ENCODE measurements around the gene XRRA1.

Gene XRRA1

DNA sequence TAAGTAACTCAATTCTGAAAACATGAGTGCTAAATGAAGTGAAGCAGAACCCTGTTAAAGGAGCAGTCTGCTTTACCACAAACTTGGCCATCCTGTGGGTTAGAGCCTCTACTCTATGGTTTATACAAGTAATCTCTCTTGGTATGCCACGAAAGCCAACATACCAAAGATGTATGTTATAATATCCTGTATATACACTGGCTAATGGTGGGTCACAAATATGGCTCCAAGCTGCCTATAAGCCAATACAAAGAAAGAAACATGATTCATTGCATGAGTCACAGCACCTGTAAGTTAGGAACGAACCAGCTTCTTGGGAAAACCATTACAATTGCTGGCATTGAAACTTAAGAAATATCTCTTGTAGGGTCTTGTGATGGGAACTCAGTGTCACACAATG, 16.1 kb downstream of the XRRA1 start:
- Histone ChIP-seq H3K36me3 (peaks cover 15 to 64% (median 32%) of the 10 kb centered on the region in 3 donors), H3K4me1 (no peaks in the 10 kb centered on the region), H3K4me3 (no peak overlapping the region), H3K27me3 (no peaks in the 10 kb centered on the region), H3K9me3 (no peaks in the 10 kb centered on the region), H3K27ac (no peak overlapping the region)
- DNase-seq: no peak
- TF ChIP-seq, protein P1, sequence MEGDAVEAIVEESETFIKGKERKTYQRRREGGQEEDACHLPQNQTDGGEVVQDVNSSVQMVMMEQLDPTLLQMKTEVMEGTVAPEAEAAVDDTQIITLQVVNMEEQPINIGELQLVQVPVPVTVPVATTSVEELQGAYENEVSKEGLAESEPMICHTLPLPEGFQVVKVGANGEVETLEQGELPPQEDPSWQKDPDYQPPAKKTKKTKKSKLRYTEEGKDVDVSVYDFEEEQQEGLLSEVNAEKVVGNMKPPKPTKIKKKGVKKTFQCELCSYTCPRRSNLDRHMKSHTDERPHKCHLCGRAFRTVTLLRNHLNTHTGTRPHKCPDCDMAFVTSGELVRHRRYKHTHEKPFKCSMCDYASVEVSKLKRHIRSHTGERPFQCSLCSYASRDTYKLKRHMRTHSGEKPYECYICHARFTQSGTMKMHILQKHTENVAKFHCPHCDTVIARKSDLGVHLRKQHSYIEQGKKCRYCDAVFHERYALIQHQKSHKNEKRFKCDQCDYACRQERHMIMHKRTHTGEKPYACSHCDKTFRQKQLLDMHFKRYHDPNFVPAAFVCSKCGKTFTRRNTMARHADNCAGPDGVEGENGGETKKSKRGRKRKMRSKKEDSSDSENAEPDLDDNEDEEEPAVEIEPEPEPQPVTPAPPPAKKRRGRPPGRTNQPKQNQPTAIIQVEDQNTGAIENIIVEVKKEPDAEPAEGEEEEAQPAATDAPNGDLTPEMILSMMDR (IDR thresholded peaks at IDR 0.05): no peak
- intact Hi-C loops (cut with DNase I; ENCODE audit: low total_unique reads): loop anchor here (10.0 kb wide), 1 partner anchor 302 kb away; no protein-coding TSS in a partner anchor

DNA sequence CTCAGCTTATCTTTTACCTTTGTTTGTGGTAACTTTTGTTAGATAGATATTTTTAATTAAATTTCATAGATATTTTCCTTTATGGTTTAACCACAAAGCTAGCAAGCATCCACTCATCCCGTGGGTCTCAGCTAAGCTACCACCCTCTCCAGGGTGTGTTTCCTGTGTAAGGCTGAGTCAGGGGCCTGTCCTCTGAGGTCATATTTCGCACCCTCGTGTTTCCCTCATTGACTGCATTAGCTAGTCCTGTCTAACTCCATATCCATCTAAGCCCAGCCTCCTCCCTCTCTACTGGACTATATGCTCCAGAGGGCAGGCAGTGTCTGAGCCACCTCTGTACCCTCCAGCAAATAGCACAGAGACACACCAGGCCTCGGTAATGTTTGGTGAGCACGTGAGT, 16.7 kb downstream of the XRRA1 start:
- no peak for DNase-seq
- H3K4me1 ChIP-seq: no peaks in the 10 kb centered on the region
- no peaks in the 10 kb centered on the region for H3K9me3 ChIP-seq
- TF ChIP-seq, protein P1 (IDR thresholded peaks at IDR 0.05): no peak
- no peak overlapping the region for H3K27ac ChIP-seq
- H3K4me3 ChIP-seq: no peak overlapping the region
- H3K36me3 ChIP-seq: peaks cover 15 to 64% (median 32%) of the 10 kb centered on the region in 3 donors
- intact Hi-C loops (cut with DNase I; ENCODE audit: low total_unique reads): loop anchor here (10.0 kb wide), 1 partner anchor 303 kb away; no protein-coding TSS in a partner anchor
- H3K27me3 ChIP-seq: no peaks in the 10 kb centered on the region

DNA sequence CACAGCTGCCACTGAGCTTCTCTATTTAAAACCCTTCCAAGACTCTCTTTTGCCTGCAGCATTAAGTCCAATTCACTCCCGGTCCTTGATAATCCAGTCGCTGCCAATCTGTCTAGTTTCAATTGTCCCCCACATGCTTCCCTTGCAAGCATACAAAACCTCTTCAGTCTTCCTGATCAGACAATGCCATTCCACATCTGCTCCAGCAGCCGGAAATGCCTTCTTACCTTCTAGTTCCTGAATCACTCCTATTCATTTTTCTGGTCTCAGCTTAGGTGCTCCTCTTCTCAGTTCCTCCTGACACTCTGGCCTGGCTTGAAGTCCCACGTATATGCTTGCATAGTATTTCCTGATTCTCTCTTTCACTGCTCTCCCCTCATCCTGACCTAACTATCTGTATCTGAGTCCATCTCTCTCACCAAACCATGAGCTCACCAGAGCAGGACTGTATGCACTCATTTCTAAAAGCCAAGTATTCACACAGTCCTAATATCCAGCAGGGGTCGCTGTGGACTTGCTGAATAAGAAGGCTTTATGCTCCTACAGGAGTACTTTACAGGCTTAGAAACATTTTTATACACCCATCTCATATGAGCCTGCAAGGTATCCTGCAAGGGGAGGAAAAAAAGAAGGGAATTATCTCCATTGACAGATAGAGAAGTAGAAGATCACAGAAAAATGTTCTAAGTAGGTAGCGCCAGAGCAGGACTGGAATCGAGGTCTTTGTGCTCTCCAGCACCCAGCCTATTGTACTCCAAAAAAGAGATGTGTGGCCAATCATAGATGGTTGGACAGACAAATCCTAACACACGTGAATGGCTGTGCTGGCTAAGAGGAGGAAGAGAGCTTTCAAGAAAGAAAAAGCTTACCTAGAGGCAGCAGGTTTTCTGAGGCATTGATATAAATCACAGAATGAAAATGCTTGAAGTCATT, 19.2 kb downstream of the XRRA1 start:
- H3K9me3 ChIP-seq: no peaks in the 10 kb centered on the region
- intact Hi-C loops (cut with DNase I; ENCODE audit: low total_unique reads): loop anchor here (5.0 to 10.0 kb wide), 3 partner anchors 103 to 325 kb away; no protein-coding TSS in a partner anchor

DNA sequence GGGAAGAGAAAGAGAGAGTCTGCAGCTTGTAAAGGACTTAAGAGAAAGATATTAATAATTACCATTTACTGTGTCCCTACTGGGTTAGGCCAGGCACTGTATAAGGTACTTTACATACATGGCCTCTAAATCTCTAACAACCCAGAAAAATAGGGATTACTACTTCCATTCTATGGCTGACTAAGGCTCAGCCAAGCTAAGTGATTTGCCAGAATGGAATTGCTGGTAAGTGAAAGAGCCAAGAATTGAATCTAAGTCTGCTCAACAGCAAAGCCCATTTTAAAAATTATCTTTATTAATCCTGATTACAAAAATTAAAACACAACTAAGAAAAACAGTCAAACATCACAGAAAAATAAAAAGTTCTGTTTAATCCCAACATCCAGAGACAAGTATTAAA, 21.4 kb downstream of the XRRA1 start:
- Histone ChIP-seq H3K9me3 (no peaks in the 10 kb centered on the region), H3K36me3 (peaks cover 0 to 29% (median 5%) of the 10 kb centered on the region in 3 donors), H3K27me3 (no peaks in the 10 kb centered on the region), H3K4me1 (peaks cover 0 to 9% (median 0%) of the 10 kb centered on the region in 4 donors), H3K27ac (no peak overlapping the region), H3K4me3 (no peak overlapping the region)
- TF ChIP-seq, protein P1 (IDR thresholded peaks at IDR 0.05): no peak
- intact Hi-C loops (cut with DNase I; ENCODE audit: low total_unique reads): loop anchor here (5.0 to 10.0 kb wide), 2 partner anchors 105 to 327 kb away; no protein-coding TSS in a partner anchor
- no peak for DNase-seq

More for the DNA sequence above, 19.2 kb downstream of the XRRA1 start:
- H3K27me3 ChIP-seq: no peaks in the 10 kb centered on the region
- peaks cover 5 to 44% (median 9%) of the 10 kb centered on the region in 3 donors for H3K36me3 ChIP-seq
- DNase-seq: peak; percentile 67 to 71
- H3K4me1 ChIP-seq: no peaks in the 10 kb centered on the region
- H3K27ac ChIP-seq: no peak overlapping the region
- H3K4me3 ChIP-seq: no peak overlapping the region
- TF ChIP-seq, protein P1 (IDR thresholded peaks at IDR 0.05): peak; percentile 69 to 74

DNA sequence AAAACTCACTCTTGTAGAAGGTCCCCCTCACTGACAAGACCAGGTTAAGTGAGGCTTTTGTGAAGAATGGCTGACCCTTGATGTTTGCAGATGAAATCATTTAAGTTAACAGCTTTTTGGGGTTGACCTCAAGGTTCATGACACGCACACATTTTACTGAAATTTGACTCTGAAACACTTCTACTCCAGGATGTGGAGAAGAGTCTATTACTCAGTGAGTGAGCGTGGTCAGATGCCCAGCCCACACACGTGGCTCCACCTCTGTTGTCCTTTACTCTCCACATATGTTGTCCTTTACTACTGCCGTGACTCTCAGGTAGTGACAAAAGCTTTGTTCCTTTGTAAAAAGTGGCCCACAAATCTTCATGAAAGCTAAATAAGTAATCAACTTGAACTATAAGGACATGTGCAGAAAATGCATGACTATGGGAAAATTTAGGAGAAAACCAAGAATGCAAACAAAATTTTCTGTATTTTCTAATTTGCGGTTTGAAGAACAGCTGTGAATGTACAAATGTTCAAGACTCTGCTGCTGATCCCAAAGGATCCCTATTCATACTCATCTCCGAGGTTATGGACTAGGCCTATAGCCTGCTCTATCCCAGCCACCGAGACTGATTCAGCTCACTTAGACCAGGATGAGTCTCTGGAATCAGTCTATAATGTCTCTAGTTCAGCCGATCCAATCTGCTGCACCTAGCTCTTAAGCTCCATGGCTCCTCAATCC, 22.4 kb downstream of the XRRA1 start:
- intact Hi-C loops (cut with DNase I; ENCODE audit: low total_unique reads): loop anchor here (5.0 to 10.0 kb wide), 2 partner anchors 106 to 328 kb away; no protein-coding TSS in a partner anchor
- TF ChIP-seq, protein P1 (IDR thresholded peaks at IDR 0.05): no peak
- Histone ChIP-seq H3K36me3 (peaks cover 0 to 23% (median 0%) of the 10 kb centered on the region in 3 donors), H3K9me3 (no peaks in the 10 kb centered on the region), H3K27ac (no peak overlapping the region), H3K27me3 (no peaks in the 10 kb centered on the region), H3K4me1 (peaks cover 0 to 9% (median 0%) of the 10 kb centered on the region in 4 donors), H3K4me3 (no peak overlapping the region)
- no peak for DNase-seq
